ENCODE data around the gene THAP10. TPM values are rescaled to one million over a fixed set of nuclear protein-coding genes. Genes with fewer than 3 reads are reported as not detected.

Gene THAP10
- polyA plus RNA-seq, 3 donors from 2014 or later, result 0.40 TPM; not detected in 2

DNA sequence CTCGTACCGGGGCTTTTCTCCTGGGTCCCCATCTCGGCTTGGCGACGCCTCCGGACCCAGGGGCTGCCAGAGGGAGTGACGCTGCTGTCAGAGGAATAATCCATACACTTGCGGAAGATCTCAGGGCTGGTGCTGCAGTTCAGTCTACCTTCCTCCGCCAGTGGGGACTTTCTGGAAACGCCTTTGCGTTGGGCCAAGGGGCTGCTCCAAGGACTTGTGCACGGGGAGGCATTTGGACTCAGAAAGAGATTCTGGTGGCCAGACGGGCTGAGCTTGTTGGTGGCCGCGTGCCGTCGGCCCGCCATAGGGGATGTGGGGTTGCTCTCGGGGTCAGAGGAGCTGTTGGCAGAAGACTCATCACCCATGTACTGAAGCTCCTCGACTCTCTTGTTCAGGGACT lies 60.1 kb downstream of the THAP10 start:
- Mint-ChIP-seq H3K27ac (no peak overlapping the region), H3K4me3 (no peak overlapping the region), H3K36me3 (no peaks in the 10 kb centered on the region), H3K9me3 (no peaks in the 10 kb centered on the region), H3K27me3 (ENCODE audit: low read depth in 3 of 3) (peaks cover 1 to 9% (median 2%) of the 10 kb centered on the region in 3 donors), H3K4me1 (no peaks in the 10 kb centered on the region)
- no peak for DNase-seq

Other genes with a start within 250 kb of the THAP10 start
- under 1 TPM in 1 of 3 donors, not detected in 2; 0.63 TPM for gene UACA, start 128.9 kb downstream of the THAP10 start, polyA plus RNA-seq
- gene LARP6, start 38.3 kb downstream of the THAP10 start, polyA plus RNA-seq, result not detected
- gene LRRC49, start 393 bp upstream of the THAP10 start, polyA plus RNA-seq, result under 1 TPM in 1 of 3 donors, not detected in 2; 0.68 TPM
- gene THSD4, start 223.0 kb upstream of the THAP10 start, polyA plus RNA-seq, result not detected

All from immature natural killer cell (primary cell).